ENCODE measurements around the gene HGS. TPM values are rescaled to one million over a fixed set of nuclear protein-coding genes. Genes with fewer than 3 reads are reported as not detected.

The HGS gene
- total RNA-seq, 1 donor from 2014 or later, result 72.9 TPM

DNA sequence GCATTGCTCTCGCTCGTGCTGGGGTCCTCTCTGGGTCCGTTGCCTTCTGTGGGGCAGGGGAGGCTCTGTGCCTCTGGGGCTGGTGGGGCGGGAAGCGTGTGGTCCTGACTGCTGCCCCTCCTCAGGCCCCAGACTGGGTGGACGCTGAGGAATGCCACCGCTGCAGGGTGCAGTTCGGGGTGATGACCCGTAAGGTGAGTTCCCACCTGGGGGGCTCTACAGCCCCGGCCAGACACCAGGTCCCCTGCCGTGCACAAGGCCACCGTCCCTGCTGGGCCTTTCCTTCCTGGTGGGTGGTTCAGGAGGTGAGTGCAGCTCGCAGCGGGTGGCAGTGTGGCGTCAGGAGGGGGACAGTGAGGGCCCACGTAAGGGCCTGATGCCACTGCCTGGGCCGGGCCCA lies 6.7 kb downstream of the HGS start:
- Histone ChIP-seq H3K27me3 (no peaks in the 10 kb centered on the region), H3K36me3 (peaks cover 0 to 96% of the 10 kb centered on the region in 2 donors), H3K27ac (no peak overlapping the region), H3K9me3 (no peaks in the 10 kb centered on the region), H3K4me3 (no peak overlapping the region), H3K4me1 (peaks cover 17% of the 10 kb centered on the region)
- TF ChIP-seq POLR2AphosphoS5 (IDR thresholded peaks at IDR 0.05; ENCODE audit: insufficient read depth in 1 of 2, low read depth in 1 of 2) (no peak), POLR2A (IDR thresholded peaks at IDR 0.05) (no peak)
- intact Hi-C loops (cut with DNase I), result no loop called here
- no peak for DNase-seq (ENCODE audit: extremely low spot score in 2 of 2)

DNA sequence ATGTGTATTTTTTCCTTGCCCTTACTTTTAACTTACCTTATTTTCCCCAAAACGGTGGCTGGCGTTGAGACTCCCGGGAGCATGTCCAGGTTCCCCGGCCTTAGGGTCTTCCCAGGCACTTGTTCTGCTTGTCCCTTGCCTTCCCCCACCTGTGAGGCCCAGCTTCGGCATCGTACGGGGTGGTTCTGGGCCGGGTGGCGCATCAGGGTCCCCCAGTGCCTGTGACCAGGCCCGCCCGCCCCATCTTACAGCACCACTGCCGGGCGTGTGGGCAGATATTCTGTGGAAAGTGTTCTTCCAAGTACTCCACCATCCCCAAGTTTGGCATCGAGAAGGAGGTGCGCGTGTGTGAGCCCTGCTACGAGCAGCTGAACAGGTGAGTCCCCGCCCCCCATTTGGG lies 7.4 kb downstream of the HGS start:
- peaks cover 11% of the 10 kb centered on the region for H3K4me1 ChIP-seq
- H3K36me3 ChIP-seq, result peaks cover 0 to 96% of the 10 kb centered on the region in 2 donors
- TF ChIP-seq POLR2A (IDR thresholded peaks at IDR 0.05) (no peak), CTCF (IDR thresholded peaks at IDR 0.05) (no peak), POLR2AphosphoS5 (IDR thresholded peaks at IDR 0.05; ENCODE audit: insufficient read depth in 1 of 2, low read depth in 1 of 2) (no peak)

DNA sequence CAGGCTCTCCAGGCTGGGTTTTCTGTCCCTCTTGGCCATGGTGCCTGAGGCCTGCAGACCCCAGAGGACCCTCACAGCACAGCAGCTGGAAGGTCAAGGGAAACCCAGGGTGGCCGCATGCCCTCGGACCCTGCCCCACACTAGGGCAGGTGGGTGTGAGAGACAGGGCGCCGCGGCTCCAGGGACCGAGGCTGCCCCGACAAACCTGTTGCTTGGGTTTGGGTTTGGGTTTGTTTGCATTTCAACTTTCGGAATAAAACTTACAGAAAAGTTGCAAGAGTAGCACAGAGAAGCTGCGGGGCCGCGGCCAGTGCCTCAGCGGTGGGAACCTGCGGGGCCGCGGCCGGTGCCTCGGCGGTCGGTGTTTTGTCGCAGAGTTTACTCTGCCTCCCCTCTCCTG lies 7.8 kb downstream of the HGS start:
- intact Hi-C loops (cut with DNase I), result no loop called here
- H3K9me3 ChIP-seq, result no peaks in the 10 kb centered on the region
- no peak overlapping the region for H3K27ac ChIP-seq
- H3K4me1 ChIP-seq, result peaks cover 7% of the 10 kb centered on the region
- no peak for DNase-seq (ENCODE audit: extremely low spot score in 2 of 2)
- no peaks in the 10 kb centered on the region for H3K27me3 ChIP-seq
- no peak overlapping the region for H3K4me3 ChIP-seq
- no peak for TF ChIP-seq CTCF (IDR thresholded peaks at IDR 0.05)
- TF ChIP-seq POLR2A (IDR thresholded peaks at IDR 0.05), result no peak
- no peak for TF ChIP-seq POLR2AphosphoS5 (IDR thresholded peaks at IDR 0.05; ENCODE audit: insufficient read depth in 1 of 2, low read depth in 1 of 2)
- peaks cover 0 to 96% of the 10 kb centered on the region in 2 donors for H3K36me3 ChIP-seq

More for the DNA sequence above, 7.4 kb downstream of the HGS start:
- Histone ChIP-seq H3K27ac (no peak overlapping the region), H3K9me3 (no peaks in the 10 kb centered on the region), H3K4me3 (no peak overlapping the region), H3K27me3 (no peaks in the 10 kb centered on the region)
- intact Hi-C loops (cut with DNase I), result no loop called here
- no peak for DNase-seq (ENCODE audit: extremely low spot score in 2 of 2)

DNA sequence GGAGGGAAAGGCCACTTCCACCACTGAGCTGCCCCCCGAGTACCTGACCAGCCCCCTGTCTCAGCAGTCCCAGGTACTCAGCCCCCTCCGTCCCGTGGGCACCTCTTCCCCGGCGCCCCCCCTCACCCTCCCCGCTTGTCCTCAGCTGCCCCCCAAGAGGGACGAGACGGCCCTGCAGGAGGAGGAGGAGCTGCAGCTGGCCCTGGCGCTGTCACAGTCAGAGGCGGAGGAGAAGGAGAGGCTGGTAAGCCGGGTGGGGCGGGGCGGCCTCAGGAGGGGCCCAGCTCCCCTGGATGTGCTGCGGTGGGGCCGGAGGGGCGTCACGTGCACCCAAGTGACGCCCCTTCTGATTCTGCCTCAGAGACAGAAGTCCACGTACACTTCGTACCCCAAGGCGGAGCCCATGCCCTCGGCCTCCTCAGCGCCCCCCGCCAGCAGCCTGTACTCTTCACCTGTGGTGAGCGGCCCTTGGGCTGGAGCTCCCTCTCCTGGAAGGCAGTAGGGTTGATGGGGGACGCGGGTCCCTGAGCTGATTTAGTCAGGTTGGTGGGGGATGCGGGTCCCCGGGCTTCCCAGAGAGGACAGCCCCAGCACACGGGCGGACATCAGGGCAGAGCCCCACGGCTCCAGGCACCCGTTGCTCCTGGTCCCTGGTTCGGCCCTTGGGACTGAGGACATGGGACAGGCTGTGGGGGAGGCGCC lies 9.8 kb downstream of the HGS start:
- Histone ChIP-seq H3K9me3 (no peaks in the 10 kb centered on the region), H3K27me3 (no peaks in the 10 kb centered on the region), H3K4me3 (no peak overlapping the region), H3K4me1 (no peaks in the 10 kb centered on the region), H3K27ac (no peak overlapping the region), H3K36me3 (peaks cover 0 to 92% of the 10 kb centered on the region in 2 donors)
- TF ChIP-seq CTCF (IDR thresholded peaks at IDR 0.05) (no peak), POLR2AphosphoS5 (IDR thresholded peaks at IDR 0.05; ENCODE audit: insufficient read depth in 1 of 2, low read depth in 1 of 2) (no peak), POLR2A (IDR thresholded peaks at IDR 0.05) (no peak)
- intact Hi-C loops (cut with DNase I), result no loop called here
- DNase-seq (ENCODE audit: extremely low spot score in 2 of 2), result no peak

GRCh38 chr17:81694810-81695209 lies 11.0 kb downstream of the HGS start:
- Histone ChIP-seq H3K36me3 (peaks cover 0 to 87% of the 10 kb centered on the region in 2 donors), H3K27ac (no peak overlapping the region), H3K9me3 (no peaks in the 10 kb centered on the region), H3K4me1 (no peaks in the 10 kb centered on the region), H3K4me3 (no peak overlapping the region), H3K27me3 (no peaks in the 10 kb centered on the region)
- no peak for TF ChIP-seq CTCF (IDR thresholded peaks at IDR 0.05)
- no peak for TF ChIP-seq POLR2A (IDR thresholded peaks at IDR 0.05)
- TF ChIP-seq POLR2AphosphoS5 (IDR thresholded peaks at IDR 0.05; ENCODE audit: insufficient read depth in 1 of 2, low read depth in 1 of 2), result no peak
- no peak for DNase-seq (ENCODE audit: extremely low spot score in 2 of 2)
- intact Hi-C loops (cut with DNase I), result no loop called here

Measured in vagina (tissue), 2 donors.